GM12878 (cell line): ENCODE results near the gene ACCSL.

Experiments
- BRCA1 ChIP-seq: IDR thresholded peaks from 2 replicates; pipeline ENCODE4 v1.6.1; 2011; ENCODE audit warnings: low read depth, low read length, improper control_type of control experiment
- CTCF ChIP-seq, 3 experiments: IDR thresholded peaks in 2 of 3; conservative IDR thresholded peaks in 1 of 3; 2 replicates each; pipeline ENCODE4 v1.5.1; 2011; ENCODE audit warnings: low read depth in 3 of 3, low read length in 3 of 3, mild to moderate bottlenecking in 3 of 3, control low read depth in 2 of 3, moderate library complexity in 2 of 3, inconsistent platforms in 1 of 3, mixed read lengths in 1 of 3; ENCODE audit not compliant: control insufficient read depth in 2 of 3, insufficient read depth in 1 of 3; ENCODE audit errors: extremely low read depth in 1 of 3
- EZH2 ChIP-seq: IDR thresholded peaks from 2 replicates; pipeline ENCODE4 v1.6.1; 2012; ENCODE audit warnings: low read depth, mild to moderate bottlenecking, control low read depth, inconsistent platforms, low read length, borderline replicate concordance; ENCODE audit not compliant: control insufficient read depth
- MYC ChIP-seq: IDR thresholded peaks from 2 replicates; pipeline ENCODE4 v1.6.1; 2011; ENCODE audit warnings: mild to moderate bottlenecking, low read length, moderate library complexity, inconsistent platforms; ENCODE audit not compliant: insufficient read depth, insufficient replicate concordance, insufficient read length, severe bottlenecking
- NFIC ChIP-seq: IDR thresholded peaks from 2 replicates; pipeline ENCODE4 v1.6.1; 2012; ENCODE audit warnings: low read depth, mild to moderate bottlenecking, inconsistent platforms, low read length, moderate library complexity
- ZBTB4 ChIP-seq: fragments of 450-650 bp; formaldehyde crosslinking; IDR thresholded peaks from 2 replicates; pipeline ENCODE4 v1.4.0; 2022; ENCODE audit warnings: mild to moderate bottlenecking, moderate library complexity
- ZNF274 ChIP-seq: IDR thresholded peaks from one replicate; pipeline ENCODE4 v1.8.0; 2011; ENCODE audit not compliant: insufficient read length, insufficient read depth
- TF ChIP-seq, protein P1 (sequence below): IDR thresholded peaks from 2 replicates; pipeline ENCODE4 v1.6.1; 2012; ENCODE audit warnings: low read depth, low read length, improper control_type of control experiment

- no peak for TF ChIP-seq ZBTB4 (CRISPR knock-in tag)
- TF ChIP-seq CTCF (IDR thresholded peaks at IDR 0.05 in 2 of 3, conservative IDR thresholded peaks at IDR 0.05 in 1 of 3; ENCODE audit: control insufficient read depth in 2 of 3, extremely low read depth in 1 of 3, insufficient read depth in 1 of 3, low read depth in 3 of 3, low read length in 3 of 3): no peak
- TF ChIP-seq ZNF274: no peak
- TF ChIP-seq BRCA1: no peak
- TF ChIP-seq EZH2: no peak
- TF ChIP-seq NFIC: no peak
- TF ChIP-seq, protein P1, sequence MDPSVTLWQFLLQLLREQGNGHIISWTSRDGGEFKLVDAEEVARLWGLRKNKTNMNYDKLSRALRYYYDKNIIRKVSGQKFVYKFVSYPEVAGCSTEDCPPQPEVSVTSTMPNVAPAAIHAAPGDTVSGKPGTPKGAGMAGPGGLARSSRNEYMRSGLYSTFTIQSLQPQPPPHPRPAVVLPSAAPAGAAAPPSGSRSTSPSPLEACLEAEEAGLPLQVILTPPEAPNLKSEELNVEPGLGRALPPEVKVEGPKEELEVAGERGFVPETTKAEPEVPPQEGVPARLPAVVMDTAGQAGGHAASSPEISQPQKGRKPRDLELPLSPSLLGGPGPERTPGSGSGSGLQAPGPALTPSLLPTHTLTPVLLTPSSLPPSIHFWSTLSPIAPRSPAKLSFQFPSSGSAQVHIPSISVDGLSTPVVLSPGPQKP: no peak
- no peak for TF ChIP-seq MYC
Observed at GRCh38 chr11:44080951-44081350, 33.2 kb downstream of the ACCSL start.
